HepG2 (cell line): ENCODE results near the gene RAD51D. TPM values are rescaled to one million over a fixed set of nuclear protein-coding genes. Genes with fewer than 3 reads are reported as not detected.
A peak's percentile ranks its signal among the peaks of the same experiment; 100 is the strongest.

ENCODE experiments used
- BCL3 ChIP-seq: sonication (generic); formaldehyde crosslinking; IDR thresholded peaks from 2 replicates; pipeline ENCODE4 v1.5.1; 2020; ENCODE audit warnings: mild to moderate bottlenecking, missing genetic modification reagents, moderate library complexity
- ELF3 ChIP-seq: IDR thresholded peaks from 2 replicates; pipeline ENCODE4 v1.6.1; 2016; ENCODE audit warnings: missing genetic modification reagents, missing compliant biosample characterization
- ELF4 ChIP-seq: sonication (generic); formaldehyde crosslinking; IDR thresholded peaks from 2 replicates; pipeline ENCODE4 v1.5.0; 2020; ENCODE audit warnings: missing genetic modification reagents, mild to moderate bottlenecking, moderate library complexity, borderline replicate concordance
- HCFC1 ChIP-seq: fragments of 150-350 bp; IDR thresholded peaks from 2 replicates; pipeline ENCODE4 v1.6.1; 2014; ENCODE audit warnings: low read depth, low read length
- HNF1B ChIP-seq: sonication (generic); formaldehyde crosslinking; IDR thresholded peaks from 2 replicates; pipeline ENCODE4 v1.5.1; 2020; ENCODE audit warnings: mild to moderate bottlenecking, moderate library complexity, missing genetic modification reagents
- MEF2D ChIP-seq: sonication (generic); formaldehyde crosslinking; IDR thresholded peaks from 2 replicates; pipeline ENCODE4 v1.5.1; 2020; ENCODE audit warnings: mild to moderate bottlenecking, missing genetic modification reagents
- NFKBIZ ChIP-seq: IDR thresholded peaks from 2 replicates; pipeline ENCODE4 v1.6.1; 2018; ENCODE audit warnings: missing genetic modification reagents, missing compliant biosample characterization
- PHF20 ChIP-seq: sonication (generic); formaldehyde crosslinking; IDR thresholded peaks from 2 replicates; pipeline ENCODE4 v1.5.0; 2020; ENCODE audit warnings: mild to moderate bottlenecking, missing genetic modification reagents
- SAFB2 ChIP-seq: sonication (generic); formaldehyde crosslinking; IDR thresholded peaks from 2 replicates; pipeline ENCODE4 v1.5.1; 2020; ENCODE audit warnings: missing genetic modification reagents, low read depth, mild to moderate bottlenecking, borderline replicate concordance
- SCMH1 ChIP-seq: sonication (generic); formaldehyde crosslinking; IDR thresholded peaks from 2 replicates; pipeline ENCODE4 v1.9.0; 2021; ENCODE audit warnings: missing genetic modification reagents, mild to moderate bottlenecking, borderline replicate concordance
- SIX4 ChIP-seq: sonication (generic); formaldehyde crosslinking; IDR thresholded peaks from 2 replicates; pipeline ENCODE4 v1.4.0; 2020; ENCODE audit warnings: missing genetic modification reagents
- SKI ChIP-seq: fragments of 450-650 bp; IDR thresholded peaks from one replicate; pipeline ENCODE4 v1.6.1; 2018; ENCODE audit warnings: mild to moderate bottlenecking; ENCODE audit not compliant: partially characterized antibody
- ZNF101 ChIP-seq: sonication (generic); formaldehyde crosslinking; IDR thresholded peaks from 2 replicates; pipeline ENCODE4 v1.4.0; 2020; ENCODE audit warnings: mild to moderate bottlenecking, low read depth, missing genetic modification reagents, borderline replicate concordance
- ZNF124 ChIP-seq: sonication (generic); formaldehyde crosslinking; IDR thresholded peaks from 2 replicates; pipeline ENCODE4 v1.4.0; 2020; ENCODE audit warnings: missing genetic modification reagents
- ZNF335 ChIP-seq: sonication (generic); formaldehyde crosslinking; IDR thresholded peaks from 2 replicates; pipeline ENCODE4 v1.4.0; 2020; ENCODE audit warnings: missing genetic modification reagents
- polyA plus RNA-seq, 8 experiments: library from polyadenylated mRNA; depleted of rRNA in 3 of 8; stranded (reverse) in 7 of 8; unstranded in 1 of 8; fragments of >200 nt; fragmentation: Illumina TruSeq in 4 of 8; extraction: Trizol in 4 of 8; gene quantifications; 2 replicates each; pipeline versions ENCODE4 v1.2.1 to v1.2.3, GENCODE V29; 2011 to 2016; ENCODE audit warnings: low read depth in 4 of 8, missing spikeins in 1 of 8, mixed read lengths in 1 of 8; ENCODE audit not compliant: insufficient read depth in 1 of 8
- total RNA-seq, 5 experiments: library from RNA; depleted of rRNA; stranded (reverse); fragments of >200 nt; fragmentation: Illumina TruSeq; extraction: Trizol; gene quantifications; 2 replicates each; pipeline ENCODE4 v1.2.3, GENCODE V29; 2016; ENCODE audit warnings: low read depth in 1 of 5
- TF ChIP-seq, protein P1 (sequence below): sonication (generic); formaldehyde crosslinking; IDR thresholded peaks from 2 replicates; pipeline ENCODE4 v1.4.0; 2020; ENCODE audit warnings: missing genetic modification reagents, borderline replicate concordance
- TF ChIP-seq, protein P2 (sequence below): IDR thresholded peaks from 2 replicates; pipeline ENCODE4 v1.6.1; 2016; ENCODE audit warnings: mild to moderate bottlenecking
- TF ChIP-seq, protein P3 (sequence below): sonication (generic); formaldehyde crosslinking; IDR thresholded peaks from 2 replicates; pipeline ENCODE4 v1.4.0; 2020; ENCODE audit warnings: missing genetic modification reagents

RAD51D gene
- total and polyA plus RNA-seq, 2 of the 13 experiments (the other 11 are each of a cell fraction or from before 2014, with no cell fraction given): 6.7 to 13.1 TPM

- TF ChIP-seq ELF4 (CRISPR knock-in tag) (peak; percentile 93), ZNF101 (no peak), HNF1B (CRISPR knock-in tag) (peak; percentile 20; the same call in 1 of the 2 replicates), HCFC1 (no peak; the same call in 1 of the 2 replicates), SCMH1 (no peak), MEF2D (CRISPR knock-in tag) (no peak), SAFB2 (CRISPR knock-in tag) (peak; percentile 52), ELF3 (peak; percentile 94), NFKBIZ (no peak), SKI (peak; percentile 61), SIX4 (CRISPR knock-in tag) (no peak), PHF20 (CRISPR knock-in tag) (peak; percentile 65), ZNF124 (no peak), ZNF335 (CRISPR knock-in tag) (no peak), BCL3 (CRISPR knock-in tag) (0 out of 2 replicates have a peak, but pooled peaks have one; percentile 17)
- TF ChIP-seq, protein P1, sequence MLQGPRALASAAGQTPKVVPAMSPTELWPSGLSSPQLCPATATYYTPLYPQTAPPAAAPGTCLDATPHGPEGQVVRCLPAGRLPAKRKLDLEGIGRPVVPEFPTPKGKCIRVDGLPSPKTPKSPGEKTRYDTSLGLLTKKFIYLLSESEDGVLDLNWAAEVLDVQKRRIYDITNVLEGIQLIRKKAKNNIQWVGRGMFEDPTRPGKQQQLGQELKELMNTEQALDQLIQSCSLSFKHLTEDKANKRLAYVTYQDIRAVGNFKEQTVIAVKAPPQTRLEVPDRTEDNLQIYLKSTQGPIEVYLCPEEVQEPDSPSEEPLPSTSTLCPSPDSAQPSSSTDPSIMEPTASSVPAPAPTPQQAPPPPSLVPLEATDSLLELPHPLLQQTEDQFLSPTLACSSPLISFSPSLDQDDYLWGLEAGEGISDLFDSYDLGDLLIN: no peak
- TF ChIP-seq, protein P2, sequence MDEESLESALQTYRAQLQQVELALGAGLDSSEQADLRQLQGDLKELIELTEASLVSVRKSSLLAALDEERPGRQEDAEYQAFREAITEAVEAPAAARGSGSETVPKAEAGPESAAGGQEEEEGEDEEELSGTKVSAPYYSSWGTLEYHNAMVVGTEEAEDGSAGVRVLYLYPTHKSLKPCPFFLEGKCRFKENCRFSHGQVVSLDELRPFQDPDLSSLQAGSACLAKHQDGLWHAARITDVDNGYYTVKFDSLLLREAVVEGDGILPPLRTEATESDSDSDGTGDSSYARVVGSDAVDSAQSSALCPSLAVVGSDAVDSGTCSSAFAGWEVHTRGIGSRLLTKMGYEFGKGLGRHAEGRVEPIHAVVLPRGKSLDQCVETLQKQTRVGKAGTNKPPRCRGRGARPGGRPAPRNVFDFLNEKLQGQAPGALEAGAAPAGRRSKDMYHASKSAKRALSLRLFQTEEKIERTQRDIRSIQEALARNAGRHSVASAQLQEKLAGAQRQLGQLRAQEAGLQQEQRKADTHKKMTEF (CRISPR knock-in tag): peak; percentile 64; the same call in 1 of the 2 replicates
- TF ChIP-seq, protein P3, sequence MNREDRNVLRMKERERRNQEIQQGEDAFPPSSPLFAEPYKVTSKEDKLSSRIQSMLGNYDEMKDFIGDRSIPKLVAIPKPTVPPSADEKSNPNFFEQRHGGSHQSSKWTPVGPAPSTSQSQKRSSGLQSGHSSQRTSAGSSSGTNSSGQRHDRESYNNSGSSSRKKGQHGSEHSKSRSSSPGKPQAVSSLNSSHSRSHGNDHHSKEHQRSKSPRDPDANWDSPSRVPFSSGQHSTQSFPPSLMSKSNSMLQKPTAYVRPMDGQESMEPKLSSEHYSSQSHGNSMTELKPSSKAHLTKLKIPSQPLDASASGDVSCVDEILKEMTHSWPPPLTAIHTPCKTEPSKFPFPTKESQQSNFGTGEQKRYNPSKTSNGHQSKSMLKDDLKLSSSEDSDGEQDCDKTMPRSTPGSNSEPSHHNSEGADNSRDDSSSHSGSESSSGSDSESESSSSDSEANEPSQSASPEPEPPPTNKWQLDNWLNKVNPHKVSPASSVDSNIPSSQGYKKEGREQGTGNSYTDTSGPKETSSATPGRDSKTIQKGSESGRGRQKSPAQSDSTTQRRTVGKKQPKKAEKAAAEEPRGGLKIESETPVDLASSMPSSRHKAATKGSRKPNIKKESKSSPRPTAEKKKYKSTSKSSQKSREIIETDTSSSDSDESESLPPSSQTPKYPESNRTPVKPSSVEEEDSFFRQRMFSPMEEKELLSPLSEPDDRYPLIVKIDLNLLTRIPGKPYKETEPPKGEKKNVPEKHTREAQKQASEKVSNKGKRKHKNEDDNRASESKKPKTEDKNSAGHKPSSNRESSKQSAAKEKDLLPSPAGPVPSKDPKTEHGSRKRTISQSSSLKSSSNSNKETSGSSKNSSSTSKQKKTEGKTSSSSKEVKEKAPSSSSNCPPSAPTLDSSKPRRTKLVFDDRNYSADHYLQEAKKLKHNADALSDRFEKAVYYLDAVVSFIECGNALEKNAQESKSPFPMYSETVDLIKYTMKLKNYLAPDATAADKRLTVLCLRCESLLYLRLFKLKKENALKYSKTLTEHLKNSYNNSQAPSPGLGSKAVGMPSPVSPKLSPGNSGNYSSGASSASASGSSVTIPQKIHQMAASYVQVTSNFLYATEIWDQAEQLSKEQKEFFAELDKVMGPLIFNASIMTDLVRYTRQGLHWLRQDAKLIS (CRISPR knock-in tag): no peak
These were observed at the start of gene RAD51D (continued) for GRCh38 chr17:35119370-35120165.
